ENCODE data around the gene ZNRF3.

Gene ZNRF3

GRCh38 chr22:28986366-28986765 is 103.0 kb downstream of the ZNRF3 start (continued):
- no peak for TF ChIP-seq GLIS3 (CRISPR knock-in tag; IDR thresholded peaks at IDR 0.05)
- TF ChIP-seq TCF4 (CRISPR knock-in tag; IDR thresholded peaks at IDR 0.05; ENCODE audit: borderline replicate concordance), result no peak
- no peak for TF ChIP-seq ESRRG (CRISPR knock-in tag; IDR thresholded peaks at IDR 0.05)
- no peak for TF ChIP-seq PPARA (CRISPR knock-in tag; IDR thresholded peaks at IDR 0.05; ENCODE audit: borderline replicate concordance)
- no peak for TF ChIP-seq ZFP30 (CRISPR knock-in tag; IDR thresholded peaks at IDR 0.05)
- TF ChIP-seq ZC3H10 (CRISPR knock-in tag; IDR thresholded peaks at IDR 0.05), result no peak
- no peak for TF ChIP-seq OSR1 (CRISPR knock-in tag; IDR thresholded peaks at IDR 0.05)

GRCh38 chr22:28988457-28988856 is 105.1 kb downstream of the ZNRF3 start:
- no peak for ATAC-seq
- no peak for TF ChIP-seq ZNF70 (CRISPR knock-in tag; IDR thresholded peaks at IDR 0.05)
- no peak for TF ChIP-seq GLIS3 (CRISPR knock-in tag; IDR thresholded peaks at IDR 0.05)
- TF ChIP-seq ARNTL (CRISPR knock-in tag; IDR thresholded peaks at IDR 0.05; ENCODE audit: borderline replicate concordance, low read depth), result no peak
- no peak for TF ChIP-seq TCF4 (CRISPR knock-in tag; IDR thresholded peaks at IDR 0.05; ENCODE audit: borderline replicate concordance)
- TF ChIP-seq TSHZ2 (CRISPR knock-in tag; IDR thresholded peaks at IDR 0.05), result no peak
- no peak for TF ChIP-seq CSRNP3 (CRISPR knock-in tag; IDR thresholded peaks at IDR 0.05)
- no peak for TF ChIP-seq ZNF565 (CRISPR knock-in tag; conservative IDR thresholded peaks at IDR 0.05; ENCODE audit: low read depth)
- TF ChIP-seq ZNF8 (CRISPR knock-in tag; IDR thresholded peaks at IDR 0.05), result no peak
- TF ChIP-seq PPARA (CRISPR knock-in tag; IDR thresholded peaks at IDR 0.05; ENCODE audit: borderline replicate concordance), result no peak

GRCh38 chr22:28989035-28989464 is 105.7 kb downstream of the ZNRF3 start:
- no peak for TF ChIP-seq ARNTL (CRISPR knock-in tag; IDR thresholded peaks at IDR 0.05; ENCODE audit: borderline replicate concordance, low read depth)
- TF ChIP-seq ESRRG (CRISPR knock-in tag; IDR thresholded peaks at IDR 0.05), result no peak
- no peak for TF ChIP-seq CSDC2 (CRISPR knock-in tag; IDR thresholded peaks at IDR 0.05)
- TF ChIP-seq RARB (CRISPR knock-in tag; IDR thresholded peaks at IDR 0.05), result no peak
- no peak for TF ChIP-seq CSRNP3 (CRISPR knock-in tag; IDR thresholded peaks at IDR 0.05)
- no peak for TF ChIP-seq SNAI2 (CRISPR knock-in tag; IDR thresholded peaks at IDR 0.05)
- TF ChIP-seq TCF4 (CRISPR knock-in tag; IDR thresholded peaks at IDR 0.05; ENCODE audit: borderline replicate concordance), result no peak
- TF ChIP-seq PATZ1 (CRISPR knock-in tag; IDR thresholded peaks at IDR 0.05; ENCODE audit: borderline replicate concordance), result no peak
- TF ChIP-seq ISL1 (CRISPR knock-in tag; IDR thresholded peaks at IDR 0.05), result no peak
- no peak for TF ChIP-seq PPARA (CRISPR knock-in tag; IDR thresholded peaks at IDR 0.05; ENCODE audit: borderline replicate concordance)
- no peak for TF ChIP-seq ZFP30 (CRISPR knock-in tag; IDR thresholded peaks at IDR 0.05)
- TF ChIP-seq POU6F1 (CRISPR knock-in tag; IDR thresholded peaks at IDR 0.05; ENCODE audit: borderline replicate concordance, low read depth), result no peak
- no peak for ATAC-seq

- no peak for TF ChIP-seq CREB5 (CRISPR knock-in tag; IDR thresholded peaks at IDR 0.05; ENCODE audit: low read depth)
- no peak for TF ChIP-seq ARNTL (CRISPR knock-in tag; IDR thresholded peaks at IDR 0.05; ENCODE audit: borderline replicate concordance, low read depth)
- TF ChIP-seq PATZ1 (CRISPR knock-in tag; IDR thresholded peaks at IDR 0.05; ENCODE audit: borderline replicate concordance), result no peak
- no peak for TF ChIP-seq ZNF8 (CRISPR knock-in tag; IDR thresholded peaks at IDR 0.05)
- no peak for TF ChIP-seq ZNF70 (CRISPR knock-in tag; IDR thresholded peaks at IDR 0.05)
- TF ChIP-seq PPARA (CRISPR knock-in tag; IDR thresholded peaks at IDR 0.05; ENCODE audit: borderline replicate concordance), result no peak
- TF ChIP-seq ZFP3 (CRISPR knock-in tag; IDR thresholded peaks at IDR 0.05), result no peak
- TF ChIP-seq BACH2 (CRISPR knock-in tag; IDR thresholded peaks at IDR 0.05; ENCODE audit: borderline replicate concordance), result no peak
- TF ChIP-seq ZFP30 (CRISPR knock-in tag; IDR thresholded peaks at IDR 0.05), result no peak
Observed at GRCh38 chr22:28989484-28989883, 106.1 kb downstream of the ZNRF3 start.

More at GRCh38 chr22:28989484-28989883, 106.1 kb downstream of the ZNRF3 start:
- ATAC-seq, result no peak

Data from SK-N-SH treated with all-trans-retinoic acid at 6 μM for 48 hours (cell line).